Adrenal gland (tissue), 12 donors: ENCODE results near the gene SLC25A47. TPM values are rescaled to one million over a fixed set of nuclear protein-coding genes. Genes with fewer than 3 reads are reported as not detected.

Source experiments
- DNase-seq, 7 donors: peaks; one replicate each; pipeline ENCODE4 v3.0.0-alpha.2; 2019 to 2020
- H3K27ac ChIP-seq, 5 donors: fragments of 200-600 bp; sonication (generic) in 4 of 5; 1 replicate in 3 of 5; 2 replicates in 2 of 5; pipeline versions ENCODE4 v1.5.1 to v1.8.0; 2016 to 2020; ENCODE audit warnings: mild to moderate bottlenecking in 1 of 5
- H3K27me3 ChIP-seq: fragments of 200-600 bp; 2 replicates; pipeline ENCODE4 v1.8.0; 2021
- H3K36me3 ChIP-seq, 2 donors: fragments of 200-600 bp; replicated peaks in 1 of 2; 1 replicate in 1 of 2; 2 replicates in 1 of 2; pipeline versions ENCODE4 v1.5.1 to v1.8.0; 2018 to 2022
- H3K4me1 ChIP-seq, 2 donors: fragments of 200-600 bp; replicated peaks in 1 of 2; 1 replicate in 1 of 2; 2 replicates in 1 of 2; pipeline versions ENCODE4 v1.5.1 to v1.8.0; 2018 to 2021
- H3K4me3 ChIP-seq, 4 donors: fragments of 200-600 bp; sonication (generic) in 3 of 4; one replicate each; pipeline ENCODE4 v1.5.1; 2016 to 2018
- H3K9me3 ChIP-seq, 3 donors: fragments of 200-600 bp; sonication (generic) in 1 of 3; replicated peaks in 1 of 3; 1 replicate in 2 of 3; 2 replicates in 1 of 3; pipeline versions ENCODE4 v1.5.1 to v1.8.0; 2016 to 2021
- CTCF ChIP-seq, 6 experiments: fragments of 450-650 bp in 4 of 6; fragments of 200-600 bp in 2 of 6; sonication (generic) in 1 of 6; IDR thresholded peaks; 1 replicate in 5 of 6; 2 replicates in 1 of 6; pipeline versions ENCODE4 v1.5.1 to v1.8.0; 2016 to 2021; ENCODE audit warnings: antibody characterized with exemption in 6 of 6, mild to moderate bottlenecking in 2 of 6, moderate library complexity in 1 of 6
- POLR2A ChIP-seq, 2 donors: fragments of 450-650 bp; IDR thresholded peaks; one replicate each; pipeline ENCODE4 v1.6.1; 2017; ENCODE audit warnings: antibody characterized with exemption in 2 of 2, mild to moderate bottlenecking in 2 of 2, moderate library complexity in 1 of 2
- WGBS, 4 donors: extraction: QIAGEN DNeasy Blood & Tissue Kit in 2 of 4; methylation state at CpG; one replicate each; pipeline versions ENCODE4 v1.1.5 to v1.1.7; 2013 to 2017; 5-methylcytosine and 5-hydroxymethylcytosine counted together
- intact Hi-C, 2 donors: fragments of 100-400 bp; cut with DNase I; formaldehyde crosslinking; loops; one replicate each; pipeline versions ENCODE4 v1.14.1 to v1.15.0; 2022 to 2023
- polyA plus RNA-seq, 3 donors: library from polyadenylated mRNA; stranded (reverse); fragments of 200-250 nt in 2 of 3; fragments of 350-450 nt in 1 of 3; fragmentation: Illumina TruSeq in 1 of 3; extraction: RNeasy Lipid Tissue Mini Kit (QIAGEN cat#74804) in 1 of 3; gene quantifications; one replicate each; pipeline ENCODE4 v1.2.3, GENCODE V29; 2013 to 2014
- total RNA-seq, 9 donors: library from RNA; depleted of rRNA in 4 of 9; stranded (reverse); fragments of >200 nt in 4 of 9; fragments of 120-200 nt in 1 of 9; fragmentation: NEBNext Ultra II Directional in 1 of 9; extraction: Animal tissue kit (Norgen Biotek cat#: 25700) in 1 of 9; gene quantifications; one replicate each; pipeline versions ENCODE4 v1.1.0 to v1.2.4, GENCODE V29; 2013 to 2023
- donor health status: healthy with polysubstance abuse.
- donor health status: Bipolar disorder and iron deficiency.
- donor health status: DM: yes; HTN: yes; CAD: no.
- donor health status: DM: no; HTN: no; CAD: no.
- donor health status: DM: no; HTN: no; CAD: no.
- donor health status: DM: yes; HTN: yes; CAD: no.

The SLC25A47 gene
- total and polyA plus RNA-seq, 12 donors, result 0.07 to 0.28 (median 0.14) TPM; not detected in 9

GRCh38 chr14:100317912-100318808 lies 5.0 kb upstream of the SLC25A47 start:
- peak overlapping the region in 2 of 4 donors; percentile 8 to 65 for H3K4me3 ChIP-seq
- intact Hi-C loops, result no loop called here
- H3K27me3 ChIP-seq, result no peaks in the 10 kb centered on the region
- DNase-seq, result peak; percentile 69 to 83 (median 79)
- WGBS, 4 donors, result 26 to 32% (median 31%) methylated on average over 25 to 40 of the region's 40 CpGs
- H3K4me1 ChIP-seq, result peaks cover 6 to 14% of the 10 kb centered on the region in 2 donors
- no peaks in the 10 kb centered on the region for H3K9me3 ChIP-seq
- no peak for TF ChIP-seq POLR2A (IDR thresholded peaks at IDR 0.05)
- TF ChIP-seq CTCF (IDR thresholded peaks at IDR 0.05), result peak; percentile 64 to 87 (median 77)
- H3K36me3 ChIP-seq, result no peaks in the 10 kb centered on the region
- H3K27ac ChIP-seq, result peak overlapping the region in 3 of 5 donors; percentile 23 to 80 (median 63)

- no peak for TF ChIP-seq POLR2A (IDR thresholded peaks at IDR 0.05)
- TF ChIP-seq CTCF (IDR thresholded peaks at IDR 0.05), result no peak
- Histone ChIP-seq H3K27me3 (no peaks in the 10 kb centered on the region), H3K4me1 (peaks cover 6 to 14% of the 10 kb centered on the region in 2 donors), H3K36me3 (no peaks in the 10 kb centered on the region), H3K4me3 (no peak overlapping the region), H3K27ac (no peak overlapping the region), H3K9me3 (no peaks in the 10 kb centered on the region)
- 90 to 93% (median 92%) methylated on average over 12 of the region's 12 CpGs for WGBS, 4 donors
- DNase-seq, result no peak
- intact Hi-C loops, result no loop called here
These were observed 2.8 kb upstream of the SLC25A47 start for GRCh38 chr14:100320157-100320856.

GRCh38 chr14:100321473-100322137 lies 1.5 kb upstream of the SLC25A47 start:
- no peaks in the 10 kb centered on the region for H3K36me3 ChIP-seq
- intact Hi-C loops, result no loop called here
- no peaks in the 10 kb centered on the region for H3K27me3 ChIP-seq
- peaks cover 6 to 14% of the 10 kb centered on the region in 2 donors for H3K4me1 ChIP-seq
- WGBS, 4 donors, result 51 to 70% (median 58%) methylated on average over 4 to 9 of the region's 9 CpGs
- H3K4me3 ChIP-seq, result no peak overlapping the region
- no peak overlapping the region for H3K27ac ChIP-seq
- DNase-seq, result peak in 5 of 7 donors; percentile 39 to 76 (median 51)
- TF ChIP-seq POLR2A (IDR thresholded peaks at IDR 0.05), result no peak
- no peak for TF ChIP-seq CTCF (IDR thresholded peaks at IDR 0.05)
- H3K9me3 ChIP-seq, result no peaks in the 10 kb centered on the region
